ENCODE measurements around the gene PKLR.
"Not testable (repeated sequence)": the region's sequence is repeated elsewhere in the genome, so short reads cannot be mapped to it uniquely, and the experiment has no call there.

The PKLR gene

GRCh38 chr1:155250633-155251449 is 50.4 kb downstream of the PKLR start:
- Histone ChIP-seq H3K4me3 (ENCODE audit: low read length) (peak overlapping the region; percentile 61), H3K9me3 (ENCODE audit: control insufficient read depth, low read depth, low read length) (no peaks in the 10 kb centered on the region), H3K36me3 (ENCODE audit: control insufficient read depth, low read depth, low read length) (peaks cover 17% of the 10 kb centered on the region), H3K27ac (ENCODE audit: low read length) (no peak overlapping the region), H3K27me3 (ENCODE audit: control insufficient read depth, insufficient read depth, low read length) (no peaks in the 10 kb centered on the region), H3K4me1 (ENCODE audit: control insufficient read depth, low read depth, low read length) (no peaks in the 10 kb centered on the region), H3K9ac (ENCODE audit: low read length) (no peak overlapping the region)

GRCh38 chr1:155250246-155250632 is 51.0 kb downstream of the PKLR start:
- Histone ChIP-seq H3K9me3 (ENCODE audit: control insufficient read depth, low read depth, low read length) (no peaks in the 10 kb centered on the region), H3K27ac (ENCODE audit: low read length) (no peak overlapping the region), H3K4me3 (ENCODE audit: low read length) (peak overlapping the region; percentile 61)

GRCh38 chr1:155247667-155248553 is 53.3 kb downstream of the PKLR start:
- Histone ChIP-seq H3K4me1 (ENCODE audit: control insufficient read depth, low read depth, low read length) (peaks cover 4% of the 10 kb centered on the region), H3K9me3 (ENCODE audit: control insufficient read depth, low read depth, low read length) (no peaks in the 10 kb centered on the region), H3K36me3 (ENCODE audit: control insufficient read depth, low read depth, low read length) (peaks cover 17% of the 10 kb centered on the region), H3K27ac (ENCODE audit: low read length) (no peak overlapping the region), H3K9ac (ENCODE audit: low read length) (no peak overlapping the region), H3K4me3 (ENCODE audit: low read length) (no peak overlapping the region), H3K27me3 (ENCODE audit: control insufficient read depth, insufficient read depth, low read length) (no peaks in the 10 kb centered on the region)

More at GRCh38 chr1:155250246-155250632, 51.0 kb downstream of the PKLR start:
- Histone ChIP-seq H3K36me3 (ENCODE audit: control insufficient read depth, low read depth, low read length) (peaks cover 17% of the 10 kb centered on the region), H3K4me1 (ENCODE audit: control insufficient read depth, low read depth, low read length) (no peaks in the 10 kb centered on the region), H3K27me3 (ENCODE audit: control insufficient read depth, insufficient read depth, low read length) (no peaks in the 10 kb centered on the region), H3K9ac (ENCODE audit: low read length) (no peak overlapping the region)

GRCh38 chr1:155246796-155247195 is 54.4 kb downstream of the PKLR start:
- not testable (repeated sequence) for H3K27ac ChIP-seq (ENCODE audit: low read length); H3K27me3 ChIP-seq (ENCODE audit: control insufficient read depth, insufficient read depth, low read length); H3K4me1 ChIP-seq (ENCODE audit: control insufficient read depth, low read depth, low read length); H3K9ac ChIP-seq (ENCODE audit: low read length); H3K9me3 ChIP-seq (ENCODE audit: control insufficient read depth, low read depth, low read length); H3K4me3 ChIP-seq (ENCODE audit: low read length)
- peaks cover 17% of the 10 kb centered on the region for H3K36me3 ChIP-seq (ENCODE audit: control insufficient read depth, low read depth, low read length)

GRCh38 chr1:155245163-155245524 is 56.1 kb downstream of the PKLR start:
- Histone ChIP-seq H3K27me3 (ENCODE audit: control insufficient read depth, insufficient read depth, low read length) (no peaks in the 10 kb centered on the region), H3K27ac (ENCODE audit: low read length) (peak overlapping the region; percentile 59), H3K4me1 (ENCODE audit: control insufficient read depth, low read depth, low read length) (peaks cover 4% of the 10 kb centered on the region), H3K4me3 (ENCODE audit: low read length) (peak overlapping the region; percentile 55), H3K36me3 (ENCODE audit: control insufficient read depth, low read depth, low read length) (peaks cover 17% of the 10 kb centered on the region), H3K9me3 (ENCODE audit: control insufficient read depth, low read depth, low read length) (no peaks in the 10 kb centered on the region), H3K9ac (ENCODE audit: low read length) (peak overlapping the region; percentile 67)

- Histone ChIP-seq H3K4me1 (ENCODE audit: control insufficient read depth, low read depth, low read length) (peaks cover 4% of the 10 kb centered on the region), H3K27me3 (ENCODE audit: control insufficient read depth, insufficient read depth, low read length) (no peaks in the 10 kb centered on the region), H3K9me3 (ENCODE audit: control insufficient read depth, low read depth, low read length) (no peaks in the 10 kb centered on the region), H3K36me3 (ENCODE audit: control insufficient read depth, low read depth, low read length) (peaks cover 17% of the 10 kb centered on the region), H3K9ac (ENCODE audit: low read length) (peak overlapping the region; percentile 67), H3K4me3 (ENCODE audit: low read length) (peak overlapping the region; percentile 55), H3K27ac (ENCODE audit: low read length) (peak overlapping the region; percentile 59)
Observed at GRCh38 chr1:155244368-155245162, 56.7 kb downstream of the PKLR start.

- peak overlapping the region; percentile 55 for H3K4me3 ChIP-seq (ENCODE audit: low read length)
- H3K27ac ChIP-seq (ENCODE audit: low read length) = no peak overlapping the region
Observed at GRCh38 chr1:155242805-155243358, 58.4 kb downstream of the PKLR start.

GRCh38 chr1:155241841-155242264 is 59.4 kb downstream of the PKLR start:
- Histone ChIP-seq H3K4me1 (ENCODE audit: control insufficient read depth, low read depth, low read length) (peaks cover 4% of the 10 kb centered on the region), H3K9ac (ENCODE audit: low read length) (no peak overlapping the region), H3K27me3 (ENCODE audit: control insufficient read depth, insufficient read depth, low read length) (no peaks in the 10 kb centered on the region), H3K27ac (ENCODE audit: low read length) (no peak overlapping the region), H3K36me3 (ENCODE audit: control insufficient read depth, low read depth, low read length) (peaks cover under 1% of the 10 kb centered on the region), H3K9me3 (ENCODE audit: control insufficient read depth, low read depth, low read length) (no peaks in the 10 kb centered on the region), H3K4me3 (ENCODE audit: low read length) (no peak overlapping the region)

More at GRCh38 chr1:155242805-155243358, 58.4 kb downstream of the PKLR start:
- Histone ChIP-seq H3K36me3 (ENCODE audit: control insufficient read depth, low read depth, low read length) (peaks cover 11% of the 10 kb centered on the region), H3K27me3 (ENCODE audit: control insufficient read depth, insufficient read depth, low read length) (no peaks in the 10 kb centered on the region), H3K9me3 (ENCODE audit: control insufficient read depth, low read depth, low read length) (no peaks in the 10 kb centered on the region), H3K9ac (ENCODE audit: low read length) (no peak overlapping the region), H3K4me1 (ENCODE audit: control insufficient read depth, low read depth, low read length) (peaks cover 4% of the 10 kb centered on the region)

GRCh38 chr1:155241069-155241679 is 60.1 kb downstream of the PKLR start:
- H3K27ac ChIP-seq (ENCODE audit: low read length) = no peak overlapping the region
- peaks cover 4% of the 10 kb centered on the region for H3K4me1 ChIP-seq (ENCODE audit: control insufficient read depth, low read depth, low read length)
- H3K9me3 ChIP-seq (ENCODE audit: control insufficient read depth, low read depth, low read length) = no peaks in the 10 kb centered on the region
- peak overlapping the region; percentile 49 for H3K4me3 ChIP-seq (ENCODE audit: low read length)
- no peaks in the 10 kb centered on the region for H3K36me3 ChIP-seq (ENCODE audit: control insufficient read depth, low read depth, low read length)
- H3K27me3 ChIP-seq (ENCODE audit: control insufficient read depth, insufficient read depth, low read length) = no peaks in the 10 kb centered on the region
- H3K9ac ChIP-seq (ENCODE audit: low read length) = no peak overlapping the region

All from iPS-18a (cell line).